GM23248 (cell line): Measurements from ENCODE around the gene ACER3. TPM values are rescaled to one million over a fixed set of nuclear protein-coding genes. Genes with fewer than 3 reads are reported as not detected.

Experiments used
- DNase-seq: peaks from one replicate; pipeline ENCODE4 v3.0.0-alpha.2; 2015
- H2AFZ ChIP-seq: fragments of 200-600 bp; sonication (generic); 2 replicates; pipeline ENCODE4 v1.6.1; 2016; ENCODE audit warnings: antibody characterized with exemption
- H3F3A ChIP-seq: fragments of 200-600 bp; sonication (generic); 2 replicates; pipeline ENCODE4 v1.6.1; 2016; ENCODE audit warnings: mild to moderate bottlenecking, antibody characterized with exemption, mixed run types; ENCODE audit not compliant: insufficient read depth
- H3K27ac ChIP-seq: fragments of 200-600 bp; sonication (generic); 2 replicates; pipeline ENCODE4 v1.5.1; 2016; ENCODE audit warnings: mild to moderate bottlenecking
- H3K27me3 ChIP-seq: fragments of 200-600 bp; sonication (generic); replicated peaks from 2 replicates; pipeline ENCODE4 v1.6.1; 2016; ENCODE audit warnings: mild to moderate bottlenecking; ENCODE audit not compliant: insufficient read depth
- H3K36me3 ChIP-seq: fragments of 200-600 bp; sonication (generic); 2 replicates; pipeline ENCODE4 v1.6.1; 2016; ENCODE audit warnings: low read depth, mild to moderate bottlenecking
- H3K4me1 ChIP-seq: fragments of 200-600 bp; sonication (generic); 2 replicates; pipeline ENCODE4 v1.6.1; 2016; ENCODE audit warnings: mild to moderate bottlenecking; ENCODE audit not compliant: insufficient read depth
- H3K4me2 ChIP-seq: fragments of 200-600 bp; sonication (generic); one replicate; pipeline ENCODE4 v1.6.1; 2016; ENCODE audit warnings: mild to moderate bottlenecking; ENCODE audit not compliant: unreplicated experiment
- H3K4me3 ChIP-seq: fragments of 200-600 bp; sonication (generic); 2 replicates; pipeline ENCODE4 v1.5.1; 2016; ENCODE audit warnings: mild to moderate bottlenecking
- H3K79me2 ChIP-seq: fragments of 200-600 bp; sonication (generic); 2 replicates; pipeline ENCODE4 v1.6.1; 2016; ENCODE audit warnings: mild to moderate bottlenecking; ENCODE audit not compliant: insufficient read depth
- H3K9ac ChIP-seq: fragments of 200-600 bp; sonication (generic); 2 replicates; pipeline ENCODE4 v1.6.1; 2016; ENCODE audit warnings: mild to moderate bottlenecking
- H3K9me2 ChIP-seq: fragments of 200-600 bp; sonication (generic); 2 replicates; pipeline ENCODE4 v1.6.1; 2016; ENCODE audit warnings: mixed run types, mild to moderate bottlenecking, moderate library complexity; ENCODE audit not compliant: insufficient read depth
- H3K9me3 ChIP-seq: fragments of 200-600 bp; sonication (generic); one replicate; pipeline ENCODE4 v1.6.1; 2017; ENCODE audit warnings: low read depth
- H4K20me1 ChIP-seq: fragments of 200-600 bp; sonication (generic); 2 replicates; pipeline ENCODE4 v1.6.0; 2016; ENCODE audit not compliant: insufficient read depth
- EZH2 ChIP-seq: fragments of 200-600 bp; sonication (generic); IDR thresholded peaks from 2 replicates; pipeline ENCODE4 v1.6.1; 2018; ENCODE audit warnings: antibody characterized with exemption, mild to moderate bottlenecking; ENCODE audit not compliant: insufficient read depth, poor library complexity, severe bottlenecking
- EZH2phosphoT487 ChIP-seq: fragments of 200-600 bp; sonication (generic); IDR thresholded peaks from 2 replicates; pipeline ENCODE4 v1.6.1; 2018; ENCODE audit warnings: antibody characterized with exemption, moderate library complexity, mild to moderate bottlenecking, low read depth; ENCODE audit not compliant: insufficient read depth
- WGBS, 2 experiments: methylation state at CpG; one replicate each; pipeline ENCODE4 v1.1.6; 2015 to 2017; ENCODE audit warnings: low lambda C conversion rate in 2 of 2, low coverage in 1 of 2; ENCODE audit errors: missing lambda C conversion rate in 2 of 2; 5-methylcytosine and 5-hydroxymethylcytosine counted together
- in situ Hi-C: fragments of 300-500 bp; cut with MboI; formaldehyde crosslinking; loops from 2 replicates; pipeline ENCODE4 v1.15.0; 2020
- polyA plus RNA-seq: library from polyadenylated mRNA; unstranded; fragments of >200 nt; fragmentation: Nextera tagmentation; extraction: Ambion mirVana; gene quantifications from 2 replicates; pipeline ENCODE4 v1.2.1, GENCODE V29; 2016
- total RNA-seq: library from RNA; depleted of rRNA; stranded (reverse); fragments of >200 nt; shearing (Covaris generic); gene quantifications from 2 replicates; pipeline ENCODE4 v1.2.3, GENCODE V29; 2014

The ACER3 gene
- total and polyA plus RNA-seq, 2 experiments from 2014 or later: 9.1 to 10.2 TPM

- H3K9ac ChIP-seq: no peak overlapping the region
- H2AFZ ChIP-seq: no peak overlapping the region
- TF ChIP-seq EZH2phosphoT487 (no peak), EZH2 (no peak)
- H3K4me3 ChIP-seq: no peak overlapping the region
- H3K27ac ChIP-seq: no peak overlapping the region
- in situ Hi-C loops: no loop called here
- H3K9me3 ChIP-seq: no peaks in the 10 kb centered on the region
- no peaks in the 10 kb centered on the region for H3K27me3 ChIP-seq
- H4K20me1 ChIP-seq: no peaks in the 10 kb centered on the region
- H3K36me3 ChIP-seq: no peaks in the 10 kb centered on the region
- H3K79me2 ChIP-seq: no peaks in the 10 kb centered on the region
- DNase-seq: no peak
- H3F3A ChIP-seq: no peaks in the 10 kb centered on the region
- H3K9me2 ChIP-seq: no peaks in the 10 kb centered on the region
- no peaks in the 10 kb centered on the region for H3K4me1 ChIP-seq
- no peak overlapping the region for H3K4me2 ChIP-seq
Observed at GRCh38 chr11:76972051-76972450, 111.3 kb downstream of the ACER3 start.

DNA sequence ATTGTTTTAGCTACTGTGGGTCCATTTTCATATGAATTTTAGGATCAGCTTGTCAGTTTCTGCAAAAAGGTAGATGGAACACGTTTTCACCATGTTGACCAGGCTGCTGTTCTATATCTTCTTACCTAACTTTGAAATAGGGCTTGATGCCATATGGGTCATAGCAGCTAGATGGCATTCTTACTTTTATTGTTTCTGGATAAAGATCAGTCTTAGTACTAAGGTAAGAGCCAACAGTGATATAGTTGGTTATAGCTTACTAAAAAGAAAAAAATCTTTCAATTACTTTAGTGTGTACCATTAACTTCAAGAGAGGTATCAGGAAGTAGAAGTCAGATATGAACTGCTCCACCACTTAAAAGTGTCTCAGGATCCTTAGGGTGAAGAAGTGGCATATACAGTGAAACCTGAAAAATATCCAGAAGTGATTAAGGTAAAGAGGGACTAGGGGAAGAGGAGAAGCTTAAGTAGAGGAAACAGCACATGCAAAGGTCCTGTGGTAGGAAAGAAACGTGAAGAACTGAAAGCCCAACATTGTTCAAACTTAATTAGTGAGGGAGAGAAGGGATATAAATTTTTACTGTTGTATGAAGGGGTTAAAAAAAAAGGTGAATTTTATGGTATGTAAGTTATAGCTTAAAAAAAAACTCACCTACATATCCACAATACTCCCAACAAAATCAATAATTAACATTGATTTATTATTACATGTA, 113.6 kb downstream of the ACER3 start:
- Histone ChIP-seq H3K79me2 (no peaks in the 10 kb centered on the region), H3K27me3 (no peaks in the 10 kb centered on the region), H3K36me3 (no peaks in the 10 kb centered on the region), H3K27ac (no peak overlapping the region), H2AFZ (no peak overlapping the region), H3F3A (no peaks in the 10 kb centered on the region), H3K4me3 (no peak overlapping the region), H3K4me1 (no peaks in the 10 kb centered on the region), H3K9me2 (no peaks in the 10 kb centered on the region), H3K4me2 (no peak overlapping the region), H3K9me3 (no peaks in the 10 kb centered on the region), H4K20me1 (no peaks in the 10 kb centered on the region), H3K9ac (no peak overlapping the region)
- DNase-seq: no peak
- WGBS, 2 experiments: 71 to 77% methylated on average over 2 of the region's 2 CpGs
- TF ChIP-seq EZH2phosphoT487 (no peak), EZH2 (no peak)
- in situ Hi-C loops: no loop called here

DNA sequence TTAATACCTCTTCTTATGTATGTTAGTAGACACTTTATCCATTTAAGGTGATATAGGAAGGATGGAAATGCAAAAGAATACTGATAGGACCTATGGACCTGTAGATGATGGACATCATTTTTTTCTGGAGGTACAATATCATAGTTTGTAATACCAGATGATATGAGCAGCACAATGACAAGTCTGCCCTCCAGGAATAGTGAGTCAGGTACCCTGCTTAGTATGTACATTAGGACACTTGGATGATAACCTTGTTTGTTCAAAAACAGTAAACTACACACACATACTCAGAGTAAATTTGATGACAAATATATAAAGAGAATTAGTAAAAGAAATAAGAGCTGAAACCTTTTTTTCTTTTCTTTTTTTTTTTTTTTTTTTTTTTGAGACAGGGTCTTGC, 114.8 kb downstream of the ACER3 start:
- no peak for TF ChIP-seq EZH2
- no peak for TF ChIP-seq EZH2phosphoT487
- no peaks in the 10 kb centered on the region for H4K20me1 ChIP-seq
- no peak overlapping the region for H3K9ac ChIP-seq
- H3K36me3 ChIP-seq: no peaks in the 10 kb centered on the region
- DNase-seq: no peak
- no peak overlapping the region for H3K4me3 ChIP-seq
- no peaks in the 10 kb centered on the region for H3K27me3 ChIP-seq
- H3K4me1 ChIP-seq: no peaks in the 10 kb centered on the region
- H3K27ac ChIP-seq: no peak overlapping the region
- no peaks in the 10 kb centered on the region for H3K9me2 ChIP-seq
- no peaks in the 10 kb centered on the region for H3K79me2 ChIP-seq
- in situ Hi-C loops: no loop called here
- H3K9me3 ChIP-seq: no peaks in the 10 kb centered on the region
- no peak overlapping the region for H2AFZ ChIP-seq
- H3K4me2 ChIP-seq: no peak overlapping the region
- no peaks in the 10 kb centered on the region for H3F3A ChIP-seq

GRCh38 chr11:76977791-76978190, 117.1 kb downstream of the ACER3 start:
- no peaks in the 10 kb centered on the region for H3K27me3 ChIP-seq
- H3K9me3 ChIP-seq: no peaks in the 10 kb centered on the region
- no peak overlapping the region for H3K9ac ChIP-seq
- DNase-seq: no peak
- H3K9me2 ChIP-seq: no peaks in the 10 kb centered on the region
- H2AFZ ChIP-seq: no peak overlapping the region
- H3K4me2 ChIP-seq: no peak overlapping the region
- WGBS, 2 experiments: 93 to 97% methylated on average over 5 to 8 of the region's 8 CpGs
- no peaks in the 10 kb centered on the region for H3K4me1 ChIP-seq
- in situ Hi-C loops: no loop called here
- H3K4me3 ChIP-seq: no peak overlapping the region
- H3F3A ChIP-seq: no peaks in the 10 kb centered on the region
- no peaks in the 10 kb centered on the region for H3K36me3 ChIP-seq
- no peak overlapping the region for H3K27ac ChIP-seq
- H4K20me1 ChIP-seq: no peaks in the 10 kb centered on the region
- no peaks in the 10 kb centered on the region for H3K79me2 ChIP-seq
- TF ChIP-seq EZH2phosphoT487: no peak
- TF ChIP-seq EZH2: no peak

DNA sequence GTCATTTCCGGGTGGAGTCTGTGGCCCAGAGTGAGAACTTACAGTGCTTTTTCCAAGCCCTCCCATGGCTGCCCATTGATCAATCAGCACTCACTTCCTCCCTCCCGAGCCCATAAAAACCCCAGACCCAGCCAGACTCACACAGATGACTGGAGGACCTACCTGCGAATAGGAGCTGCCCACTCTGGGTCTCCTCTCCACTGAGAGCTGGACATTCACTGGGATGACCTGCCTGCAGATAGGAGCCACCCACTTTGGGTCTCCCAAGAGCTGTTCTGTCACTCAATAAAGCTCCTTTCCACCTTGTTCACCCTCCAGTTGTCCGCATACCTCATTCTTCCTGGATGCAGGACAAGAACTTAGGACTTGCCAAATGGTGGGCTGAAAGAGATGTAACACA, 117.5 kb downstream of the ACER3 start:
- Histone ChIP-seq H3K4me2 (no peak overlapping the region), H3K4me3 (no peak overlapping the region), H4K20me1 (no peaks in the 10 kb centered on the region), H3K4me1 (no peaks in the 10 kb centered on the region), H3K79me2 (no peaks in the 10 kb centered on the region), H3K9me3 (no peaks in the 10 kb centered on the region), H3K36me3 (no peaks in the 10 kb centered on the region), H3K9me2 (no peaks in the 10 kb centered on the region), H2AFZ (no peak overlapping the region), H3F3A (no peaks in the 10 kb centered on the region), H3K27ac (no peak overlapping the region), H3K27me3 (no peaks in the 10 kb centered on the region), H3K9ac (no peak overlapping the region)
- TF ChIP-seq EZH2phosphoT487 (no peak), EZH2 (no peak)
- no peak for DNase-seq
- WGBS, 2 experiments: 87 to 91% methylated on average over 4 of the region's 4 CpGs
- in situ Hi-C loops: no loop called here
